Measurements from ENCODE around the gene FLNC. TPM values are rescaled to one million over a fixed set of nuclear protein-coding genes. Genes with fewer than 3 reads are reported as not detected.

Gene FLNC
- total and polyA plus RNA-seq, 2 of the 4 experiments (the other 2 are of a cell fraction) = 116 to 154 TPM

GRCh38 chr7:128902761-128903585 lies 72.8 kb downstream of the FLNC start (continued):
- no peak for TF ChIP-seq RFX5 (IDR thresholded peaks at IDR 0.05; ENCODE audit: low read depth, low read length)

- no peak overlapping the region for H2BK5ac ChIP-seq (ENCODE audit: low read depth, low read length, poor library complexity, severe bottlenecking)
- H3K14ac ChIP-seq (replicated peaks; ENCODE audit: low read depth, low read length) = no peak overlapping the region
- no peaks in the 10 kb centered on the region for H3K36me3 ChIP-seq (ENCODE audit: control insufficient read depth, insufficient read depth, low read length)
- intact Hi-C loops (cut with micrococcal nuclease) = loop anchor here (1.0 kb wide), 1 partner anchor 188 kb away; no protein-coding TSS in a partner anchor
- H4K20me1 ChIP-seq (ENCODE audit: insufficient read depth, low read length) = no peaks in the 10 kb centered on the region
- no peak overlapping the region for H3K4me3 ChIP-seq (ENCODE audit: insufficient read depth, low read depth, low read length)
- no peak overlapping the region for H3K27ac ChIP-seq (ENCODE audit: insufficient read depth, low read length)
- no peaks in the 10 kb centered on the region for H3K9me1 ChIP-seq (ENCODE audit: insufficient read depth, low read length)
- H4K8ac ChIP-seq (ENCODE audit: low read depth in 2 of 2, low read length in 2 of 2) = no peak overlapping the region
- dilution Hi-C loops (cut with HindIII; ENCODE audit: low sequenced_read_pairs, unreplicated experiment) = no loop called here
- no peak overlapping the region for H2BK15ac ChIP-seq (ENCODE audit: low read depth, low read length)
- no peak for DNase-seq
- no peak overlapping the region for H3K18ac ChIP-seq (ENCODE audit: low read depth, low read length)
- no peak overlapping the region for H4K5ac ChIP-seq (ENCODE audit: low read depth, low read length)
- CTCF ChIA-PET = interaction anchor here (1.0 kb wide), 1 partner anchor 188 kb away, joined by 3 read pairs; no protein-coding TSS in a partner anchor
- no peak for ATAC-seq (ENCODE audit: low read depth)
- TF ChIP-seq NFE2L2 (IDR thresholded peaks at IDR 0.05; ENCODE audit: low read depth, low read length) (no peak), FOS (IDR thresholded peaks at IDR 0.05; ENCODE audit: low read depth, low read length) (no peak), BHLHE40 (IDR thresholded peaks at IDR 0.05; ENCODE audit: low read depth, low read length) (no peak), MXI1 (IDR thresholded peaks at IDR 0.05; ENCODE audit: borderline replicate concordance, low read depth, low read length) (no peak), POLR2A (IDR thresholded peaks at IDR 0.05; ENCODE audit: low read depth, low read length) (no peak), MAFK (IDR thresholded peaks at IDR 0.05; ENCODE audit: low read depth, low read length) (no peak)
- H3K4ac ChIP-seq (ENCODE audit: low read depth, low read length) = no peak overlapping the region
- POLR2A ChIA-PET (ENCODE audit: unreplicated experiment) = no interaction called here
- H2AK5ac ChIP-seq (ENCODE audit: low read depth, low read length) = no peak overlapping the region
- H3K4me1 ChIP-seq (ENCODE audit: control insufficient read depth, insufficient read depth, low read length) = no peaks in the 10 kb centered on the region
- H3K56ac ChIP-seq (ENCODE audit: extremely low read depth, insufficient read depth, low read length) = no peak overlapping the region
- peaks cover 2% of the 10 kb centered on the region; the same call in 1 of the 2 replicates for H3K9me3 ChIP-seq (ENCODE audit: control insufficient read depth, insufficient read depth, low read length)
- H2AFZ ChIP-seq (replicated peaks; ENCODE audit: low read length, poor library complexity) = no peak overlapping the region
- H3K79me1 ChIP-seq (ENCODE audit: low read depth in 1 of 2, low read length in 2 of 2) = no peaks in the 10 kb centered on the region
- no peak overlapping the region for H3K23ac ChIP-seq (ENCODE audit: low read depth, low read length)
- 72% methylated on average over 7 of the region's 14 CpGs; no CpG with 5 or more reads in 1 of the 2 experiments for WGBS, 2 experiments (ENCODE audit: extremely low coverage in 2 of 2, insufficient read length in 1 of 2)
- peaks cover 26% of the 10 kb centered on the region for H3K27me3 ChIP-seq (ENCODE audit: control insufficient read depth, insufficient read depth, low read length)
- H3K4me2 ChIP-seq (ENCODE audit: low read depth, low read length) = no peak overlapping the region
- no peak overlapping the region for H2BK20ac ChIP-seq (ENCODE audit: low read depth, low read length)
- H2BK120ac ChIP-seq (ENCODE audit: low read depth, low read length) = no peak overlapping the region
- H3K9ac ChIP-seq (ENCODE audit: low read depth, low read length) = no peak overlapping the region
- H2AK9ac ChIP-seq (replicated peaks; ENCODE audit: low read depth, low read length, poor library complexity) = no peak overlapping the region
- in situ Hi-C loops (cut with MboI; ENCODE audit: low sequenced_read_pairs) = loop anchor here (5.0 kb wide), 1 partner anchor 189 kb away; no protein-coding TSS in a partner anchor
- no TSS peak for BruUV-seq (replicated peaks)
- H4K91ac ChIP-seq (ENCODE audit: insufficient read depth, low read depth, low read length) = no peak overlapping the region
These were observed 73.6 kb downstream of the FLNC start for GRCh38 chr7:128903621-128904361.

Measured in IMR-90 (cell line).